T follicular helper cell (primary cell): ENCODE measurements around the gene MAGEA4.

Experiments
- DNase-seq: peaks from one replicate; pipeline ENCODE4 v3.0.0-alpha.2; 2020; ENCODE audit warnings: low read depth

The MAGEA4 gene

DNA sequence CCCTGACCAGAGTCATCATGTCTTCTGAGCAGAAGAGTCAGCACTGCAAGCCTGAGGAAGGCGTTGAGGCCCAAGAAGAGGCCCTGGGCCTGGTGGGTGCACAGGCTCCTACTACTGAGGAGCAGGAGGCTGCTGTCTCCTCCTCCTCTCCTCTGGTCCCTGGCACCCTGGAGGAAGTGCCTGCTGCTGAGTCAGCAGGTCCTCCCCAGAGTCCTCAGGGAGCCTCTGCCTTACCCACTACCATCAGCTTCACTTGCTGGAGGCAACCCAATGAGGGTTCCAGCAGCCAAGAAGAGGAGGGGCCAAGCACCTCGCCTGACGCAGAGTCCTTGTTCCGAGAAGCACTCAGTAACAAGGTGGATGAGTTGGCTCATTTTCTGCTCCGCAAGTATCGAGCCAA is 11.0 kb downstream of the MAGEA4 start:
- DNase-seq, result no peak

DNA sequence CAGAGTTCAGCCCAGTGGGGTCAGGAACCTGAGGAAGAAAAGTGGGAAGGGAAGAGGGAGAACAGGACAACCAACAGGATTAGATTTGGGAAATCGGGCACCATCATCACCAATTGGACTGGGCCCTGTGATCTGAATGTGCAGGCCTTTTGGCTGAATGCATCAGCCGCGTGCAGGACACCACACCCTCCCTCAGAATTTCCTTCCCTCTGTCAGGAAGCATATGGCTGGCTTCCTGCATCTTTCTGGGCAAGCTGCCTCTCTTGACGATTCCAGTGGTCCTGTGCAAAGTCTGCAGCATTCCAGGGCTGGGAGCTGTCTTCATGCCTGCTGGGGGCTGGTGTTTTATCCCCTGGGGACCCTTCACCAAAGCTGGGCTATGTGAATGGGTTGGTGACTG is 16.4 kb downstream of the MAGEA4 start:
- DNase-seq, result no peak

DNA sequence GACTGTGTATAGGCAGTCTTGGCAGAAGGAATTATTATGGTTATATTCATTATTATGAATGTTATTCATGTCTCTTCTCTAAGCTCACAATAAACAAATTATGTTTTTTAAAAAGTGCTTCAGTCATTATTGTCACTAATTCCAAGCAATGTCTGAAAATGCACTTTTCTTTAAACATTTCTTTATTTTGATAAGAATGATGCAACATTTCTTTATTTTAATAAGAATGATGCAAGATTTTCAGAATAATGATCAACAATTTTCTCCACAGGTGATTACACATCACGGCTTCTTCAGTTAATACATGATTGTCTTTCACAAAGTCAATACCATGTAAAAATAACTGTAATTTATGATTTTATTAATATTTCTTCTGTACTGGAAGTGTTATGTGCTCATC is 22.7 kb downstream of the MAGEA4 start:
- DNase-seq, result no peak

DNA sequence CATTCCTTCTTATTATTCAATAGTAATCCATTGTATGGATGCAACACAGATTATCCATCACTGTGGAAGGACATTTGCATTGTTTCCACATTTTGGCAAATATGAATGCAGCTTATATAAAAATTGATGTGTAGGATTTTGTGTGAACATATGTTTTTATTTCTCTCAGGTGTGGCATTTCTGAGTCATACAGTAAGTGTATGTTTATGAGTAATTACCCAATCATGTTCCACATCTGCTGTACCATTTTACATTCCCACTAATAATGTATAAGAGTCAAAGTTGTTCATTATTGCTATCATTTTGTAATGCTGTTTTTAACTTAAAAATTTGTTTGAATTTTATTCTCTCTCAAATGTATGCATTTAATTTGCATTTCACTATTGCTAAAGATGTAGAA is 25.5 kb downstream of the MAGEA4 start:
- DNase-seq, result no peak

DNA sequence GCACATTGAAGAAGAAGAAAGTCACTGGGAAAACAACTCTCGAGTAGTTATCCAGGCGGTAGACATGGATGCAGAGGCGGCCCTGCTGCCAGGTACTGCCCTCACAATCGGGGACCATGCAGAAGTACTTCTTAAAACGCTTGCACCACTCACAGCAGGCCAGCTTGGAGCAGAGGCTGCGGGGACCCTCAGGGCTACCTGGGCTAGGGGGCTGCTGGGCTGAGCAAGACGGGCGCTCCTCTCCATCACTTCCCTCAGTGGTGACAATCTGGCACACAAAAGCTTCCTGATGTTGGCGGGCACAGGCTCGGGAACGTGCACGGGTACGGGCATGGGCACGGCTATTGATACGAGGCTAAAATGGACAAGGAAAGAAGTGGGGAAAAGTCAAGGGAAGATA is 42.0 kb downstream of the MAGEA4 start:
- DNase-seq, result no peak

DNA sequence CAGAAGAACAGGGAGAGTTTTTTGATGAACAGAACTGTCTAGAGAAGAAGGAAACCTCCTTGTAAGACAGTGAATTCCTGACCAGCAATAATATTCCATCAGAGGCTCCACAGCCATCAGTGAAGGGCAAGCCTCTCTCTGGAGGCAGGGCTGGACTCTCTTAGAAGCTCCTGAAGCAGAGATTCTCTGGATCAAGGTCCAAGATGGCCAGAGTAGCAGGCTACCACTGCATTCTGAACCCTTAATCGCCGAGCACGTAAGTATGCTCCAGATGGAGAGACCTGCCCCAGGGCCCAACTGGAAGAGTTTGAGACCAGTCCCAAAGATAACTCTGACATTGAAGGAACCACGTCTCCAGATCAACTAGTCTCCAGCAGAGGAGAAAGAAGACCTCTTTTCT is 45.4 kb downstream of the MAGEA4 start:
- no peak for DNase-seq

DNA sequence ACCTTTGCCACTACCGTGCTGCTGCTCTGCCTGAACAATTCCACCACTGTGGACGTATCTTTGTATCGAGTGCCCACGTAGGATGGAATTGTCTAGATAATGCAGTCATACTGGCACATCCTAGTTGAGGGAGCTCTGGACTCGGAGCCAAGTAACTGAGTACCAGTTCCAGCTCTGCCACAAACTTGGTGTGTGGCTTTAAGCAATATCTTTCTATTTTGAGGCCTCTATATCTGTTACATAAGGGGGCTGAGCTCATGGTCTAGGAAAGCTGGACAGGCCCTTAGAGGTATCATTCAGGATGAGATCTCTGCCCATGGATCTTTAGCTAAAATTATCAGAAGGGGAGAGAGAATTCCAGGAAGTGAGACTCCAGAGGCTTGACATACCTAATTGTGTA is 49.3 kb downstream of the MAGEA4 start:
- DNase-seq, result no peak

DNA sequence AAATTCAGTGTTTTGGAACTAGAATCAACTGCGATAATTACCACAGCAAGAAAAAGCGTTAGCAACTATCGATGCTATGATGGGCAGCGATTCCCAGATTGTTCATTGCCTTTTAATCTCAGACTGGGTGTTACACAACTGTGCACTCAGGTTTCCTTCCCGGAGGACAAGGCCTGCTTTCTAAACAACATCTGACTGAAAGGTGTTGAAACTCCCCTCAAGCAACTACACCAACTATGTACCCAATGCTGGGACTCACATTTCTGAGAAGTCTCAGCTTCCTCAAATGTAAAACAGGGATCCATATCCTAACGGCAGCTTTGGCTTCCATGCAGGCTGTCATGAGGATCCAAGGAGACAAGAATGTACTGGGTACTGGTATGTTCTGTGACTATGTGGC is 53.5 kb downstream of the MAGEA4 start:
- DNase-seq, result no peak

DNA sequence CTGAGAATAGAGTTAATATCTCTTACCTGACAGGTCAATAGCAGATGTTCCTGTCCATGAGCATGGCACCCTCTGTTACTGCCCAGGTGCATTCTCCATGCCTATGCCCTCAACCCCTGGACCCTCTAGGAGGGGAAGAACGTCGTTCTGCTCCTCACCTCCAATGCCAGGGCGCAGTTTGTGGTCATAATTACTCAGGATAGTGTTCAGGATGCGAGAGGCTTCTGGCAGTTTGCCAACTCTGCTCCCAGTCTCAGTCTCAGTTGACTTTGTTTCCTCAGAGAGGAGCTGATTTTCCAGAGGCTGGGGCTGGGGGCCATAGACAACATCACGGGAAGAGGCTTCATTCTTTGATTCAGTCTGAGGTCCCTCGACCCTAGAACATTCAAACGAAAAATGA is 57.3 kb downstream of the MAGEA4 start:
- DNase-seq, result no peak

DNA sequence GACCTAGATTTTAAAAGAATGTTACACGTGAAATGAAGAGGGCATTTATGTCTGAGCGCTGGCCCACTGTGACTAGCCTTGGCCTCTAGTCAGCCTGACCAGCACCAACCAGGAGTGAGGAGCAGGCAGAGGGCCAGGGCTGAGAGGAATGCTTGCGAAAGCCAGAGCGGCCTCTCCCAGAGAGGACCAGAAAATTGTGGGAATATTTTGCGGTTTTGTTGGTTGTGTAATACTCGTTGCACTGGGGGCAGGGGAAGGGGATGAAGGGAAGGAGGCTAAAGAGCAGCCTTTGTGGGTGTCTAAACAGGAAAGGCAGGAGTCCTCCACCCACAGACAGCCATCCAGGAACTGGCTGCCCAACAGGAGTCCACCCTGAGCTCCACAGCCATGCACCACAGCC is 58.0 kb downstream of the MAGEA4 start:
- no peak for DNase-seq

DNA sequence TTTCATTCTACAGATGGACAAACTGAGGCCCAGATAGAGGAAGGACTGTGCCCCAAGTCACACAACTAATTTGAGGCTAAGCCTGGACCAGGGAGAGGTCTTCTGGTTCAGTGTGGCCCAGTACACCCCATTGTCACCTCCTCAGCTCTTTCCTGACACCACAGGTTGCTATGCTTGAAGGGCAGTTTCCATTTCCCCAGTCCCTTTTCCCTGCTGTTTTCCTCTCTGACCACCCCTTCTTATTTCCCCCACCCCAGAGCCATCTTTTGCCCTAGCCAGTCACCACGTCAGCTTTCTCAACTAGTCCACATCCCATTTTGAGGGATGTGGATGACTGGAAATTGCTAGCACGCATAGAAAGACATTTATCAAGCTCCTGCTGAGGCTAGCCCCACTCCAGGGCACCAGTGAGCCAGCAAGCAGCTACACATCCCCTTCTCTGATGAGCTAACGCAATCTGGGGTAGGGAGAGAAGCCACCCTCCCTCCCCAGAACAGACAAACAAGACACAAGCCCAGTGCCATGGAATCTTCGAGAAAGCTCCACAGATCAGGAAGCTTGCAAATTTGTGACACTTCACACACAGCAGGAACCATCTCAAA is 60.5 kb downstream of the MAGEA4 start:
- DNase-seq, result no peak

DNA sequence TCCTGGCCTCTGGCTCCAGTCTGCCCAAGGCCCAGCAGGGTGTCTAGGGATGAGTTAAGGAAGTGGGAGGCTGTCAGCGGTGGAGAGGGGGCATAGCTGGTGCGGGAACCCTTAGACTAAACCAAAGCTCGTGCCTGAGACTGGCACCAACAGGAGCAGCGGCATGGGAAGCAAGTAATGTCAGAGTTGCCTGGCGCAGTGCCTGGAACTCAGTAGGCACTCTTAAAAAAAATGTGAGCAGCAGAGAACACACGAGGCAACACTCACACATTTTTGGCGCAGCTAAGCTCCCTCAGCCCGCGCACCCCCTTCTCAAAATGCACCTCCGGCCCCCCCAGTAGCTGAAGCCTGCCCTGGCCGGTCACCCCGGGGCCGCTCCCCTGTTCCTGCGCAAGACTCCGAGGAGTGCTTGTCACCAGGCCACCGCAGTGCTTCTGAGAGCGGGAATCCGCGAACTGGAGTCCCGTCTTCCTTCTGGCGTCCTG is 61.2 kb downstream of the MAGEA4 start:
- DNase-seq, result no peak
